GM13976 (cell line): Measurements from ENCODE around the gene KRT8.

ENCODE experiments used
- DNase-seq: peaks from one replicate; pipeline ENCODE4 v3.0.0; 2012; ENCODE audit warnings: low spot score
- in situ Hi-C: fragments of 300-500 bp; cut with MboI; formaldehyde crosslinking; loops from one replicate; pipeline ENCODE4 v1.12.0; 2022; ENCODE audit warnings: low sequenced_read_pairs, mixed read lengths, inconsistent platforms; ENCODE audit not compliant: unreplicated experiment
- TF ChIP-seq, protein P1 (sequence below): IDR thresholded peaks from 2 replicates; pipeline ENCODE4 v1.5.1; 2012; ENCODE audit warnings: borderline replicate concordance, mild to moderate bottlenecking; ENCODE audit not compliant: insufficient read depth; ENCODE audit errors: extremely low read depth, missing control alignments, control extremely low read depth

The KRT8 gene

DNA sequence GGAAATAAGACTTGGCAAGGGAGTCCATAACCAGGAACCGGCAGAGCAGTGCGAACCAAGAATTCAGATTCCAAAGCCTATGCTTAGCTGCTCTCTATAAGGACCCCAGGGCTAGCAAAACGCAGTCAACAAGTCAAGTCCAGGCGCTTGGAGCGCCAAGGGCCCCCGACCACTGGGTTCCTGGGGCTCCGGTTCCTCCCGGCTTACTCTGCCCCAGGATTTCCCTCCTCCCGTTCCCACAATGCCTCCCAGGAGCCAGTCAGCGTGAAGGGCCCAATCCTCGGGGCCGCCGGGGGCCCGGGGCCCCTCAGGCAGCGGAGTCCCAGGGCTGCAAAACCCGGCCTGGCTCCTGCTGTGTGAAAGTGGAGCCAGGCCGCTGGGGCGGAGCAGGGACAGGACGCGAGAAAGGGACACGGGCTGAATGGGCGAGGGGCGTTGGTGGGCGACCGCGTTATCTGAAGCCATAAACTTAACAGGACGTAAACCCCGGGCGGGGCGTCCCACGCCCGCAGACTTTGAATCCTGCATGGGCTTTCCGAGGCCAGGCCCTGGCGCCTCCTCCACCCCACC is 1.5 kb downstream of the KRT8 start:
- DNase-seq, result peak; percentile 80
- in situ Hi-C loops, result no loop called here
- TF ChIP-seq, protein P1, sequence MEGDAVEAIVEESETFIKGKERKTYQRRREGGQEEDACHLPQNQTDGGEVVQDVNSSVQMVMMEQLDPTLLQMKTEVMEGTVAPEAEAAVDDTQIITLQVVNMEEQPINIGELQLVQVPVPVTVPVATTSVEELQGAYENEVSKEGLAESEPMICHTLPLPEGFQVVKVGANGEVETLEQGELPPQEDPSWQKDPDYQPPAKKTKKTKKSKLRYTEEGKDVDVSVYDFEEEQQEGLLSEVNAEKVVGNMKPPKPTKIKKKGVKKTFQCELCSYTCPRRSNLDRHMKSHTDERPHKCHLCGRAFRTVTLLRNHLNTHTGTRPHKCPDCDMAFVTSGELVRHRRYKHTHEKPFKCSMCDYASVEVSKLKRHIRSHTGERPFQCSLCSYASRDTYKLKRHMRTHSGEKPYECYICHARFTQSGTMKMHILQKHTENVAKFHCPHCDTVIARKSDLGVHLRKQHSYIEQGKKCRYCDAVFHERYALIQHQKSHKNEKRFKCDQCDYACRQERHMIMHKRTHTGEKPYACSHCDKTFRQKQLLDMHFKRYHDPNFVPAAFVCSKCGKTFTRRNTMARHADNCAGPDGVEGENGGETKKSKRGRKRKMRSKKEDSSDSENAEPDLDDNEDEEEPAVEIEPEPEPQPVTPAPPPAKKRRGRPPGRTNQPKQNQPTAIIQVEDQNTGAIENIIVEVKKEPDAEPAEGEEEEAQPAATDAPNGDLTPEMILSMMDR, result no peak

DNA sequence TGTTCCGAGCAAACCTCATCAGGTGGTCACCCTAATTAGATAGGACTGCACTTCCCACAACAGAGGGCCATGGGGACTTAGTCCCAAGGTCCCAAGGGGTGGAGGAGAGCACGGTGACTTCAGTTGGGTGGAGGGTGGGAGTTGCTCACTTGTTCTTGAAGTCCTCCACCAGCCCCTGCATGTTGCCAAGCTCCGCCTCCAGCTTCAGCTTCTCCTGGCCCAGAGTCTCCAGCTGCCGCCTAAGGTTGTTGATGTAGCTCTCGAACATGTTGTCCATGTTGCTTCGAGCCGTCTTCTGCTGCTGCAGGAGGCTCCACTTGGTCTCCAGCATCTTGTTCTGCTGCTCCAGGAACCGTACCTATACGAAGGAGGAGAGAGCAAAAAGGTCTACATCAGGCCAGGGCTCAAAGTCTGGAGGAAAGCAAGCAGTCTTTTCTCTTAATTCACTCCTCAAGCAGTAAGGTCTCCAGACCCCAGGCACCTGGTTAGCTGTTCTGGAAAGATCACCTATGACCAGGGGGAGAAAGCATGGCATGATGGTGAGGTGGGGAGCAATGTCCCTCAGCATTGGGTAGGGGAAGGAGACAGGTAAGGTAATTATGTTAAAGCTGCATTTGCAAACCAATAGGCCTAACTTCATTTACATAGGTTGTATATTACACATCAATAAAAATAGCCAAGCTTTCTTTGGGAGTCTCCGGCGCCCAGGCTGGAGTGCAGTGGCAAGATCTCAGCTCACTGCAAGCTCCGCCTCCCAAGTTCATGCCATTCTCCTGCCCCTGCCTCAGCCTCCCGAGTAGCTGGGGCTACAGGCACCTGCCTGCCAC is 2.9 kb downstream of the KRT8 start:
- DNase-seq, result no peak
- TF ChIP-seq, protein P1, result no peak
- in situ Hi-C loops, result no loop called here

DNA sequence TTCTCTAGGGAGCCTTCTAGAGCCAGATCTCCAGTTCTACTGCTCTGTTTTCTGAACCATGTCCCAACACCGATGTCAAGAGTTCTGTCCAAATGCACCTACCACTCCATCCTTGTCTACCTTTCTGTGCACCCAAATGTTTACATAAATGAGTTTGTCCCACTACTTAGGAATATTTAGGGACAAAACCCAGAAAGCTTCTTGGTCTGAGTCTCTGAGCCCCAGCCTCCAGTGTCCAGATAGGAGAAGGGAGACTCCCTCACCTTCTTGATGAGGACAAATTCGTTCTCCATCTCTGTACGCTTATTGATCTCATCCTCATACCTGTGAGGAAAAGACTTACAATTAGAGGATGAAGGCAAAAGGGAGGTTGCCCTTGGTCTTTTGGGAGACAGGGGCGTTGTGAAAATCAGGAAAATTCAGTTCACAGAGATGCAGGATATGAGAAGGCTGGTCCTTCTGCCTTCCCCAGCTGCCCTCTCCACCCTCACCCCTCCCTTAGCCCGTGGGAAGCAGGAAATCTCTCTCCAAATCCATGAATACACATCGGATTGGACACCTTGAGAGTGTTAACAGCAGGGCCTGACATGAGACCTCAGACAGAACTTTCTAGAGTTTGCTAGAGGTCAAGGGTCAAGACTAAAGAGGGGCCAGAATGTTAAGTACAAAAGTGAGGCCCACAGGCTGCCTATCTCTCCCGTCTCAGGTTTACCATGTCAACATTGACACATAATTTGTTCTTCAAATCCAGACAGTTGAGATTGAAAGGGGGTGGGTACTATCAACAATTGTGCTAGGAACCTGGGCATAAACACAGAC is 3.8 kb downstream of the KRT8 start:
- DNase-seq, result no peak
- in situ Hi-C loops, result no loop called here
- TF ChIP-seq, protein P1, result no peak

DNA sequence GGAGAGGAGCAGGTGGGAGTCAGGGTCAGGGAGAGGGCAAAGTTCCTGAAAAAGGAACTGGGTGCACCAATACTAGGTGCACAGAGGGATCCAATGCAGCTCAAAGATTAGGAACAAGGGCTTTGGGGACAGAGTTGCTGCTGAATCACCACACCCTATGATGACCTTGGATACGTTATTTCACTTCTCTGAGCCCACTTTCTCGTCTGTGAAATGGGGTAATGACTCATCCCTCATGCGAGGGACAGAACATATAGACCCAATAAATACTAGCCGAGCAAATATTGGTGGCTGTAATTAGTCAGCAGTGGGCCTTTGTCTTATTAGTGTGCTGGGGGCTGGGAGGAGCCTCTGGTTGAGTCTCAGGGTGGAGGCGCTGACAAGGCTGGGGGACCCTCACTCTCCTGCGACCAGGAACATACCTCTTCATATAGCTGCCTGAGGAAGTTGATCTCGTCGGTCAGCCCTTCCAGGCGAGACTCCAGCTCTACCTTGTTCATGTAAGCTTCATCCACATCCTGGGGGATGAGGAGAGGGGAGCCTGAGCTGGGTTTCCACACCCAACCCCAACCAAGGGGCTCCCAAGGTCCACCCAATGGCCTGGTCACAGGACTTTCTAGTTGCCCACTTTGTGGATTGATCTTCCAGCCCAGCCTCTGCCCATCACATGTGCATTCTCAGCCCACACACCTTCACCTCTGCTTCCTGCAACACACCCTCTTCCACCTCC is 4.5 kb downstream of the KRT8 start:
- DNase-seq, result no peak
- in situ Hi-C loops, result no loop called here
- TF ChIP-seq, protein P1, result no peak

DNA sequence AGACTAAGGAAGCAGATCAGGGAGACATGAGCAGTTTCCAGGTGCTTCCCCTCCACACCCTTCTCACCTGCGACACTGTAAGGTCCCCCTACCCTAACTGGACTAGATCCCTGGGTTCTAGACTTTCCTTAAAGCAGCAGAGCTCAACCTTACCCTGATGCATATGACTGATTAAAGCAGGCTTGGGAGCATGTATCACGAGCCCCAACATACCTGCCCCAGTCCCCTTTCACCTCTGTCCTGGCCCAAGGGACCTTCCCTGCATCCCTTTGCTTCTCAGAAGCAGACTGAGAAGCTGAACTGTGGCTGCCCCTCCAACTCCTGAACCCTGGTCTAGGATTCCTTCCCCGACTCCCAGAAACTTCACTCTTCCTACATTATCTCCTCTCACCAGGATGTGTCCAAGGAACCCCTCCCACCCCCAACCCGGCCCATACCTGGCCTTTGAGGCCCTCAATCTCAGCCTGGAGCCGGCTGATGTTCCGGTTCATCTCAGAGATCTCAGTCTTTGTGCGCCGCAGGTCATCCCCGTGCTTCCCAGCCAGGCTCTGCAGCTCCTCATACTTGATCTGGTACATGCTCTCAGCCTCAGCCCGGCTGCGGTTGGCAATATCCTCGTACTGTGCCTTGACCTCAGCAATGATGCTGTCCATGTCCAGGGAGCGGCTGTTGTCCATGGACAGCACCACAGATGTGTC is 5.4 kb downstream of the KRT8 start:
- no peak for DNase-seq
- TF ChIP-seq, protein P1, result no peak
- in situ Hi-C loops, result no loop called here
